H54 (cell line): ENCODE measurements around the gene CD6.
"Not testable (repeated sequence)": the region's sequence is repeated elsewhere in the genome, so short reads cannot be mapped to it uniquely, and the experiment has no call there.

Experiments
- DNase-seq: peaks from one replicate; pipeline ENCODE4 v3.0.0; 2011; ENCODE audit warnings: low spot score, mixed read lengths; ENCODE audit not compliant: insufficient read length
- FAIRE-seq: peaks from 3 replicates; lab custom pipeline; 2011; peaks lifted over from hg19 to GRCh38; lab: Jason Lieb, UNC
- POLR2A ChIP-seq: IDR thresholded peaks from 2 replicates; pipeline ENCODE4 v1.6.1; 2011; ENCODE audit warnings: low read depth, mild to moderate bottlenecking, low read length

CD6 gene

DNA sequence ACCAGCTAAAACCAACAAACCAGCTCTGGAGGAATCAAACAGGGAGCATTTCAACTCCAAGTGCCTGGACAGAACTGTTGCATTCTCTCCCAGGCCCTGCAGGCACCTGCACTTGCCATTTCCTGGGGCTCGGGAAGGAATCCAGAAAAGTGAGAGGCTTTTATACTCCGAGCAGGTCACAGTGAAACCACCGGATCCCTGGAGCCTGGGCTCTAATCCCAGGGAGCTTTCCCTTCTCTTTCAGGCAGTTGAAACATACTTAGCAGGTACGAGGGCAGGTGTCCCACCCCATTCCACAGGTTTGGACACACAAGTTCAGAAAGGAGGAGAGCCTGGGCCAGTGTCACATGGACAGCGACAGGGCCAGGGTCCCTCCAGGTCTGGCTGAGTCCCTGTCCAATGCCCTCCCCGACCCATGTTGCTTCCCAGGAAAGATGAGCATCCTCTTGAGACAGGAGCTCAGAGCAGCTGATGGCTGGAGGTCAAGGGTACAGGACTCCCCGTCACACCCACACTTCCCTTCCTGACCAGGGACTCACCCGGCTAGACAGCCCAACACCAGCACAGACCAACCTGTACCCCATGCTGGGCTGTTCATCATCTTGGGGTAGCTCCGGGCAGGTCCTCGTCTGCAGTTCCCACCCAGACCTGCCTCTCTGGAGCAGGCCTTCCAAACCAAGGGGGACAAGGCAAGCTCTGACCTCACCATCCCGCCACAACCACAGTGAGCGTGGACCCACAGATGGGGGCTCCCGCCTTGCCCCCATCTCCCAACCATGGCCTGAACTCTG, 80.9 kb downstream of the CD6 start:
- no peak for TF ChIP-seq POLR2A
- DNase-seq: no peak
- FAIRE-seq: no peak

DNA sequence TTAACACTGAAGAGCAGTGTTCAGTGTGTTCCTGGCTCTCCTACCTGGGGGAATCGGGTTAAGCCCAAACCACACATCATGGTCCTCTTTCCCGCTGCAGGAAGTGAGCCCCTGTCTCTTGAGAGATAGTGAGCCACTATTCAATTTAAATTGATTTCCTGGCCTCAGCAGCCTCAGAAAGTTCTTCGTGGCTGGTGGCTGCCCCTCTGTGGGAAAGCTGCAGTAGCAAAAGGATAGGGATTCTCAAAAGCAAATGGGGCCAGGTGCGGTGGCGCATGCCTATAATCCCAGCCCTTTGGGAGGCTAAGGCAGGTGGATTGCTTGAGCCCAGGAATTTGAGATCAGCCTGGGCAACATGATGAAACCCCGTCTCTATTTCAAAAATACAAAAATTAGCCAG, 81.7 kb downstream of the CD6 start:
- DNase-seq (no peak), FAIRE-seq (no peak)
- no peak for TF ChIP-seq POLR2A

DNA sequence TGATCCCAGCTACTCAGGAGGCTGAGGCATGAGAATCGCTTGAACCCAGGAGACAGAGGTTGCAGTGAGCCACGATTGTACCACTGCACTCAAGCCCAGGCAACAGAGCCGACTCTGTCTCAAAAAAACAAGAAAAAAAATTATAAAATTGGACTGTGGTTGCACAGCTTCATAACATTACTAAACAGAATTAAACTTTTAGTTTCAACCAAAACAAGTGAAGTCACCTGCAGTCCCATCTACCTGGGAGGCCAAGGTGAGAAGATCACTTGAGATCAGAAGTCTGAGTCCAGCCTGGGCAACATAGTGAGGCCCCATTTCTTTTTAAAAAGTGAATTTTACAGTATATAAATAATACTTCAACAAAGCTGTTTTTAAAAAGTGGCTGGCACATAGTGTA, 83.0 kb downstream of the CD6 start:
- no peak for TF ChIP-seq POLR2A
- DNase-seq (no peak), FAIRE-seq (no peak)

DNA sequence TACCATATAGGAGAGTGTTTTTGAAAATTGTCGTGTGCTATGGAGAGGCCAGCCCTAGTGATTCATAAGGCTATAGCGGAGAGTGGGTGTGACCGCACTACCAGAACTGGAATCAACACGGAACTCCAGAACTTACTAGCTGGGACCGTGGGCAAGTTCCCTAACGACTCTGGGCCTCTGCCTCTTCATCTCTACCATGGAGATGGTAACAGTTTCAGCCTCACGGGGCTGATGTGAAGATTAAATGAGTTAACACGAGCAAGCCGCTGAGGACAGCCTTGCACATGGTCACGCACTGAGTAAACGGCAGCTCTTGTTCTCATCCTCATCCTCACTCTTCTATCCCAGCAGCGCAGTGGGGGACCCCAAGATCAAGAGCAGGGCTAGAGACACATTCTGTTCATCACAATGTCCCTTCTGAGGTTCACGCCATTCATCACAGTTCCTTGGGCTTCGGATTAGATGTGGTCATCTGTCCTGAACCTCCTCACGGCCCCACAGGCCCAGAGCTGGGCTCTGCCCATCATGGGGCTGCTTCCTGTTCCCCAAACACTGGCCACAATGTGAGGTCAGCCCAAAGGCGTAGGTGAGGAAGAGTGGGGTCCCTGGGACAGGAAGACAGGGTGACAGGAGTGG, 83.6 kb downstream of the CD6 start:
- no peak for FAIRE-seq
- TF ChIP-seq POLR2A: no peak
- DNase-seq: no peak

DNA sequence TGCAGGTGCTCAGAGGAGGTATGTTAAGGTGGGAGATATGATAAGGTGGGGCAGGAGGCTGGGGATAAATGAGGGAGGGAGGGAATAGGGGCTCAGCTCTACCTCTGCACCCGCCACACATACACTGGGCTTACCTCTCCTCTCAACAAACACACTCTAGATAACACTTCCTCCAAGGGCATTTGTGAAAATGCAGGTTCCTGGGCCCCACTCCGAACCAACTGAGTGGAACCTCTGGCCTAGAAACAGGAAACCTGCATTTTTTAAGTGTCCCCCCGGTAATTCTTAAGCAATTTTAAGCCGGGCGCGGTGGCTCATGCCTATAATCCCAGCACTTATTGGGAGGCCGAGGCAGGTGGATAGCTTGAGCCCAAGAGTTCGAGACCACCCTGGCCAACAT, 84.3 kb downstream of the CD6 start:
- TF ChIP-seq POLR2A: no peak
- DNase-seq: no peak
- FAIRE-seq: no peak

DNA sequence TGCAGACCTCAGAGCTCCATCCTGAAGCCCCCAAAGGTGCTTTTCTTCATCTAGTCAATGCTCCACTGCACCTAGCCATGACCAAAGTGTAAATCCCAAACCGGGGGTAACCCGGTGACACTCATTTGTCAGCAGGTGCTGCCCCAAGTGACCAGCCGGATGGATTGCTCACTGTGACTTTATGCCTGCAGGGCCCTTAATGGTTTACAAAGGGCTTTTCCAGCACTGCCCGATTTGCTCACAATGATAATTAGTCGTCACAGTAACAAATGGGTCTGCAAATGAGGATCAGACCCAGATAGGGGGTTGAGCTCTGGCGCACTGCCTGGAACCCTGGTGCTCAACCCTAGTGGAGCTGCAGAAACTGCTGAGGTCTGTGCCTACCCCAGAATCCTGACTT, 85.1 kb downstream of the CD6 start:
- TF ChIP-seq POLR2A: no peak
- DNase-seq: no peak
- FAIRE-seq: no peak

DNA sequence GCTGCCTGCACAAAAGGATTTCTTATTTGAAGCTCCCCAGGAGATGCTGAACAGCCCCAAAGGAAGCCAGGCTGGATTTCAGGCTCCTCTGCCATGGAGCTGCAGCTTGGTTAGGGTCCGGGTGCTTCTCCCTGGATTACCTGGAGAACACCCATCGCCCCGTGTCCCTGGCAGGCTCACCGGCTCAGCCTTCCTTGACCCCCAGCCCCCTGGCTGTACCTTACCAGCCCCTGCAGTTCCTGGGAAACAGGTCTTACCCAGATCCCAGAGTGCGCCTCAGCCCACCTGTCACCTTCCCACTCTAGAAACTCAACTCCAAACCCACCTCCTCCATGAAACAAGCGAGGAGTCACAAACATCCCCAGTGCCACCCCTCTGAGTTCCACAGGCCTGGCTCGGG, 85.5 kb downstream of the CD6 start:
- DNase-seq: no peak
- no peak for FAIRE-seq

DNA sequence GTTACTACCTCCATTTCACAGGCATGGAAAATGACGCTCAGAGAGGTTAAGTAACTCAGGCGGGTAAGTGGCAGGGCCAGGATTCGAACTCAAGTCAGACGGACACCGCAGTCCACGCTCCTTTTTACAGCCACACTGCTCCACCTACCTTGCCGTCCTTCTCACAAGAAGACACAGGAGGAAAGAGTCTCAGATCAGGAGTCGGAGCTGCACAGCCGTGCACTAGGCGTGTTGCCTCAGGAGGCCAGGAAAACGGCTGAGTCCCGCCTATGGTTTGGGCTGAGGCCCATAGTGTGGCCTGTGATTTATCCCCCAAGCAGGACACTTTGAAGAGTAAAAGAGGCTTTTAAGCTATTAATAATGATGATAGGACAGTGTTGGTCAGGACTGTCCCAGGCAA, 86.1 kb downstream of the CD6 start:
- TF ChIP-seq POLR2A: no peak
- FAIRE-seq: no peak

More for the DNA sequence above, 85.5 kb downstream of the CD6 start:
- no peak for TF ChIP-seq POLR2A

DNA sequence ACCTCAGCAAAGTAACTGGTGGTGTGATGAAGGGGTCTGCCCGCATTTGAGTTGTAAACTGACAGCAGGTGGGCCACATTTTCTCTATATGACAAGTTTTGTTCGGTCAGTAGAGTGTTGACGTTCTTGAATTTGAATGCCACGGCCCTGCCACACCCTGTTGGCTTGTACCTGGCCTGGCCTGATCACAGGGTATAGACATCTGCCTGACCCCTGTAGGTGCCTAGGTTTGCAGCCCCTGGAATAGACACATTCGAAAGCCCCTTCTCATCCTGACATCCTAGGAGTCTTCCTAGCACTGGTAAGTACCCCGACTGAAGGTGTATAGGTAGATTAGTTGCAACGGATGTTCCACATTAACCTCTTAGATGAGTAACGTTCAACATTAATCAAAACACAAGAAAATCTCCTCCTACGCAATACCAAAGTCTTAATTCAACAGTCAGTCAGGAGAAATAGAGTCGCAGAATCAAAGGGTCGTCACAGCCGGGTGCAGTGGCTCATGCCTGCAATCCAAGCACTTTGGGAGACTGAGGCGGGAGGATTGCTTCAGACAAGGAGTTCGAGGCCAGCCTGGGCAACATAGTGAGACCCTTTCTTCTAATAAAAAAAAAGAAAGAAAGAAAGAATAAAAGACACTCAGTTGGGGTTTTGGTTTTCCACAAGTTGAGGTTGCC, 87.2 kb downstream of the CD6 start:
- TF ChIP-seq POLR2A: no peak
- FAIRE-seq (no peak), DNase-seq (no peak)

More for the DNA sequence above, 86.1 kb downstream of the CD6 start:
- no peak for DNase-seq

DNA sequence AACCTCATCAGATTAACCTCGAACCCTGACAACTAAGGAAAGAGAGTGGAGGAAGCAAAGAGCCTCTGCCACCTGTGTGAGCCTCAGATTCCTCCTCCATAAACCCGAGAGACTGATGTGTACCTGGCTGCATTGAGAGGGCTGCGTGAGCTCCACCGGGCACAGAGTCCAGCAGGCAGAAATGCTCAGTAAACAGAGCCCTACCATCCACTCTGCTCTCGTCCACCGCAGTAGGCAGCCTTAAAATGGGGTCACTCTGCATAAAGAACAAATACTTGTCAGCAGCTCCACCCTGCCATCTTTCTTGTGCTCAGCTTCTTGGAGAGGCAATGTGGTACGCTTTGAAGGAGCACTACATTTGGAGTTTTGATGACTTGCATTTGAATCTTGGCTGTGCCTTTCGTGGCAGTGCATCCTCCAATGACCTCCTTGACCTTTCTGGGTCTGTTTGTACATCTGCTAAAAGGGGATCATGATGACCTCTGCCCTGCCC, 87.8 kb downstream of the CD6 start:
- no peak for TF ChIP-seq POLR2A
- FAIRE-seq (no peak), DNase-seq (no peak)

DNA sequence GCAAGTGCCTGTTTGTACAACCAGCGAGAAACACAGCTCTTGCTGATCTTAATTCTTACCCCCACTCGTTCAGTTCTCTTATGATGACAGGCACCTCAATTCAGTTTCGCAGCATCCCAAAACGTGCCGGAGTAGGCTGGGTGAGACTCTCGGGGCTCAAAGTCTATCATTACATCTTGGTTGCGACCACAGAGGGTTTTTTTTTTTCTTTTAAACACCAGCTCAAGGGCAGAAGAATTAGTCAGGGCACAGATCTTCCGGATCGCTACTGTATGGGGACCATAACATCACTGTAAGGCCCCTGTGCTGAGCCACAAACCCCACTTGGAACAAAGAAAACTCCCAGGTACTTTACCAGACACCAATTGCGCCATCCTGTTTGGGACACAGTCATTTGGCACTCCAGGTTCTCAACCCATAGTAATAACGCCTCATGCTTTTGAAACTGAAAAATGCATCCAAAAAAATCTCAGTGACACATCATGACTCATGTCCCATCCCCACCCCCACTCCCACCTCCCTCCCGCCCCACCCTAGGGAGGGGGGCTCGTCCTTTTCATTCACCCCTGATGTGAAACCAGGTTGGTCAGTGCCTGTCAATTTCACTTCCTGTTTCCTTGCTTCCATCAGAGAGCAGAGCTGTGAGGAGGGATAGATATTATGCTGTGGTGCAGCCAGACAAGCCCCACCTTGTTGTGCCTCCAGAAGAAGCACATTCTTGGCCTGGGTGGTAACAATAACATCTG, 89.8 kb downstream of the CD6 start:
- FAIRE-seq (no peak), DNase-seq (peak; percentile 19)
- TF ChIP-seq POLR2A: no peak

DNA sequence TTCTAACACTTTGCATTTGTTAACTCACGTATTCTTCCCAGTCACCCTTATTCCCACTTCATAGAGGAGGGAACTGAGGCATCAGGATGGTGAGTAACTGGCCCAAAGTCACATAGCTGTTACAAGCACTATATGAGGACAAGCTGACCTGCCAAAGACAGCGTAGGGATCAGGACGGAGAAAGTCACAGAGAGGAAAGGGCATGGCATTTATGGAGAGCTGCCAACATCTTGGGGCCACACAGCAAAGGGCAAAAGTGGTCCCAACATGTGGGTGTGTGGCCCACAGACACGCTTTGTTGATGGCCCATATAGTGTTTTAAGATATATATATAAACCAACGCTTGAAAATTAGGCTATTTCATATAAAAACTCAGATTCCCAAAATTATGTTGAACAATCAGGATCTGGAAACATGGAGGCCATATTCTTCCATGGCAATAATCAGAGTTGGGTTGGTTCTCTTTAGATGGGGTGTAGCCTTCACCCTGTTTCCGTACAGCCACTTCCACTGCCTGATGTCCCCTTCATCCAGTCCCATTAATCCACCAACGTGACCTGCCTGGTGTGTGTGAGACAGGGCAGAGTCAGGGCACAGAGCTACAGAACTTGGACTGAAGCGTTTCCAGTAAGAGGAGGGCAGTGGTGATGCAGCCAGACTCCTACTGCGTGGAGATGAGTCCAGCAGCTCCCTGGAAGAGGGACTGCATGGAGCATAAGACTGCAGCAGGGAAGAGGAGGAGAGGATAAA, 90.9 kb downstream of the CD6 start:
- DNase-seq: no peak
- FAIRE-seq: no peak
- no peak for TF ChIP-seq POLR2A

DNA sequence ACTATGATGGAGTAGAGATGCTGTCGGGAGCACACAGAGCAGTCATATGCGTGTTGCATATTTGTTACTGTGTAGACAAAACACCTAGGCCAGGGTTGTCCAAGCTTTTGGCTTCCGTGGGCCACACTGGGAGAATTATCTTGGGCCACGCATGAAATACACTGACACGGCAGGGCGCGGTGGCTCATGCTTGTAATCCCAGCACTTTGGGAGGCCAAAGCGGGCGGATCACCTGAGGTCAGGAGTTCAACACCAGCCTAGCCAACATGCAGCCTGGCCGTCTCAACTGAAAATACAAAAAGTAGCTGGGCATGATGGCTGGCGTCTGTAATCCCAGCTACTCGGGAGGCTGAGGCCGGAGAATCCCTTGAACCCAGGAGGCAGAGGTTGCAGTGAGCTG, 93.8 kb downstream of the CD6 start:
- not testable (repeated sequence) for DNase-seq, FAIRE-seq
